ENCODE results near the gene COMMD7. TPM values are rescaled to one million over a fixed set of nuclear protein-coding genes. Genes with fewer than 3 reads are reported as not detected.

The COMMD7 gene
- 35.6 and 49.7 TPM in 2 replicates for polyA plus RNA-seq
- 22.4 and 27.6 TPM in 2 replicates for polyA minus RNA-seq

DNA sequence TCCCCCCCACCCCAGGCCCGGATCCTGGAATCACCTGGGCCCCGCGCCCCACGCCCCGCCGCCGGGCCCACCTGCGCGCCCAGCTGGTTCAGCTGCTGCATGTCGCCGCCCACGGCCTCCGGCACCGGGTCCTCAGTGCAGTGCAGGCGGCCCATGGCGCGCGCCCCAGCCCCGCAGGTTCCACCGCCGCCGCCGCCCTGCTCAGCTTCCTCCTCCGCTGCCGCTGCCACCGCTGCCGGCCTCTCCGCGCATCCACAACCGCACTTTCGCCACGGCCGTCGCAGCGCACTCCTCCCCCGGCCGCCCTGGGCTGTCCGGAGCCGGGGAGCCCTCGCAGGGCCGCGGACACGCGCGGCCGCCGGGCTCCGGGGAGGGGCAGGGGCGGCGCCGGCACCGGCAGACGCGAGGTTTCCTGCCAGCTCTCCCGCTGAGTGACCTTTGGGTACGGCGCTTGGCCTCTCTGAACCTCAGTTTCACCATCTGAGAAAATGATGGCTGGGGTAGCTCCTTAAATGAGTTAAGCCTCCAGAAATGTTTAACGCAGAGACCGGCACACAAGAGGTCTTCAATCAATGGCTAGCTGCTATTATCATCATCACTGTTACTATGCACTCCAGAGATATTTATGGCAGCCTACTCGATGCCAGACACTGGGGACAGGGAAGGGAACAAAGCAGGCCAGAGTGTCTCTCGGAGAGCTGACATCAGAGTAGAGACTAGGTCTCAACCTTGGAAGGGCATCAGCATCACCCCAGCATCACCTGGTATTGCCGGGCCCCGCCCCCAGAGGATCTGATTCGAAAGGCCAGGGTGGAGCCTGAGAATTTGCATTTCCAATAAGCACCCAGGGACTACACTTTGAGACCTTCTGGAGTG lies at the start of gene COMMD7:
TSS of gene COMMD7 (minus strand) at position 231 of the 876 bp plus-strand sequence. CDS start at position 155, 76 bp downstream.
- no peaks in the 10 kb centered on the region for H3K27me3 ChIP-seq (ENCODE audit: insufficient read depth, low read depth, low read length)
- H3K9ac ChIP-seq (ENCODE audit: low read length), result peak within 1 kb of the TSS; percentile 81
- no peaks in the 10 kb centered on the region for H3K36me3 ChIP-seq (ENCODE audit: insufficient read depth, low read length)
- no peaks in the 10 kb centered on the region for H4K20me1 ChIP-seq (ENCODE audit: insufficient read depth)
- H3F3A ChIP-seq (ENCODE audit: insufficient read depth, low read length, poor library complexity, severe bottlenecking), result no peaks in the 10 kb centered on the region
- H2AFZ ChIP-seq (ENCODE audit: low read depth, low read length), result peak within 1 kb of the TSS; percentile 96
- H3K27ac ChIP-seq (ENCODE audit: low read length), result peak within 1 kb of the TSS; percentile 76
- H3K4me3 ChIP-seq (ENCODE audit: low read length), result peak within 1 kb of the TSS; percentile 74
- H3K9me2 ChIP-seq (ENCODE audit: insufficient read depth, low read length), result no peaks in the 10 kb centered on the region
- peaks cover 5% of the 10 kb centered on the region for H3K79me2 ChIP-seq (replicated peaks; ENCODE audit: insufficient read depth, low read length)
- H3K9me3 ChIP-seq (ENCODE audit: low read length), result no peaks in the 10 kb centered on the region
- H3K4me2 ChIP-seq (ENCODE audit: low read length), result peak within 1 kb of the TSS; percentile 88
- peak; percentile 11 for TF ChIP-seq SMC3 (conservative IDR thresholded peaks at IDR 0.05; ENCODE audit: poor library complexity)
- peak; percentile 53 for TF ChIP-seq MXI1 (conservative IDR thresholded peaks at IDR 0.05; ENCODE audit: poor library complexity, severe bottlenecking)
- peak; percentile 21 for TF ChIP-seq RAD21 (conservative IDR thresholded peaks at IDR 0.05)
- peak; percentile 80 for TF ChIP-seq POLR2AphosphoS5 (IDR thresholded peaks at IDR 0.05)
- no peak for TF ChIP-seq EZH2 (IDR thresholded peaks at IDR 0.05; ENCODE audit: borderline replicate concordance, insufficient read depth, low read length, poor library complexity, severe bottlenecking)
- peak; percentile 44 for TF ChIP-seq EP300 (conservative IDR thresholded peaks at IDR 0.05; ENCODE audit: poor library complexity, severe bottlenecking)
- TF ChIP-seq, protein P1, sequence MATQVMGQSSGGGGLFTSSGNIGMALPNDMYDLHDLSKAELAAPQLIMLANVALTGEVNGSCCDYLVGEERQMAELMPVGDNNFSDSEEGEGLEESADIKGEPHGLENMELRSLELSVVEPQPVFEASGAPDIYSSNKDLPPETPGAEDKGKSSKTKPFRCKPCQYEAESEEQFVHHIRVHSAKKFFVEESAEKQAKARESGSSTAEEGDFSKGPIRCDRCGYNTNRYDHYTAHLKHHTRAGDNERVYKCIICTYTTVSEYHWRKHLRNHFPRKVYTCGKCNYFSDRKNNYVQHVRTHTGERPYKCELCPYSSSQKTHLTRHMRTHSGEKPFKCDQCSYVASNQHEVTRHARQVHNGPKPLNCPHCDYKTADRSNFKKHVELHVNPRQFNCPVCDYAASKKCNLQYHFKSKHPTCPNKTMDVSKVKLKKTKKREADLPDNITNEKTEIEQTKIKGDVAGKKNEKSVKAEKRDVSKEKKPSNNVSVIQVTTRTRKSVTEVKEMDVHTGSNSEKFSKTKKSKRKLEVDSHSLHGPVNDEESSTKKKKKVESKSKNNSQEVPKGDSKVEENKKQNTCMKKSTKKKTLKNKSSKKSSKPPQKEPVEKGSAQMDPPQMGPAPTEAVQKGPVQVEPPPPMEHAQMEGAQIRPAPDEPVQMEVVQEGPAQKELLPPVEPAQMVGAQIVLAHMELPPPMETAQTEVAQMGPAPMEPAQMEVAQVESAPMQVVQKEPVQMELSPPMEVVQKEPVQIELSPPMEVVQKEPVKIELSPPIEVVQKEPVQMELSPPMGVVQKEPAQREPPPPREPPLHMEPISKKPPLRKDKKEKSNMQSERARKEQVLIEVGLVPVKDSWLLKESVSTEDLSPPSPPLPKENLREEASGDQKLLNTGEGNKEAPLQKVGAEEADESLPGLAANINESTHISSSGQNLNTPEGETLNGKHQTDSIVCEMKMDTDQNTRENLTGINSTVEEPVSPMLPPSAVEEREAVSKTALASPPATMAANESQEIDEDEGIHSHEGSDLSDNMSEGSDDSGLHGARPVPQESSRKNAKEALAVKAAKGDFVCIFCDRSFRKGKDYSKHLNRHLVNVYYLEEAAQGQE (IDR thresholded peaks at IDR 0.05; ENCODE audit: borderline replicate concordance), result peak; percentile 46
- peak; percentile 42 for TF ChIP-seq TAF1 (IDR thresholded peaks at IDR 0.05; ENCODE audit: low read depth)
- TF ChIP-seq, protein P2, sequence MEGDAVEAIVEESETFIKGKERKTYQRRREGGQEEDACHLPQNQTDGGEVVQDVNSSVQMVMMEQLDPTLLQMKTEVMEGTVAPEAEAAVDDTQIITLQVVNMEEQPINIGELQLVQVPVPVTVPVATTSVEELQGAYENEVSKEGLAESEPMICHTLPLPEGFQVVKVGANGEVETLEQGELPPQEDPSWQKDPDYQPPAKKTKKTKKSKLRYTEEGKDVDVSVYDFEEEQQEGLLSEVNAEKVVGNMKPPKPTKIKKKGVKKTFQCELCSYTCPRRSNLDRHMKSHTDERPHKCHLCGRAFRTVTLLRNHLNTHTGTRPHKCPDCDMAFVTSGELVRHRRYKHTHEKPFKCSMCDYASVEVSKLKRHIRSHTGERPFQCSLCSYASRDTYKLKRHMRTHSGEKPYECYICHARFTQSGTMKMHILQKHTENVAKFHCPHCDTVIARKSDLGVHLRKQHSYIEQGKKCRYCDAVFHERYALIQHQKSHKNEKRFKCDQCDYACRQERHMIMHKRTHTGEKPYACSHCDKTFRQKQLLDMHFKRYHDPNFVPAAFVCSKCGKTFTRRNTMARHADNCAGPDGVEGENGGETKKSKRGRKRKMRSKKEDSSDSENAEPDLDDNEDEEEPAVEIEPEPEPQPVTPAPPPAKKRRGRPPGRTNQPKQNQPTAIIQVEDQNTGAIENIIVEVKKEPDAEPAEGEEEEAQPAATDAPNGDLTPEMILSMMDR (IDR thresholded peaks at IDR 0.05; ENCODE audit: poor library complexity, severe bottlenecking), result no peak

DNA sequence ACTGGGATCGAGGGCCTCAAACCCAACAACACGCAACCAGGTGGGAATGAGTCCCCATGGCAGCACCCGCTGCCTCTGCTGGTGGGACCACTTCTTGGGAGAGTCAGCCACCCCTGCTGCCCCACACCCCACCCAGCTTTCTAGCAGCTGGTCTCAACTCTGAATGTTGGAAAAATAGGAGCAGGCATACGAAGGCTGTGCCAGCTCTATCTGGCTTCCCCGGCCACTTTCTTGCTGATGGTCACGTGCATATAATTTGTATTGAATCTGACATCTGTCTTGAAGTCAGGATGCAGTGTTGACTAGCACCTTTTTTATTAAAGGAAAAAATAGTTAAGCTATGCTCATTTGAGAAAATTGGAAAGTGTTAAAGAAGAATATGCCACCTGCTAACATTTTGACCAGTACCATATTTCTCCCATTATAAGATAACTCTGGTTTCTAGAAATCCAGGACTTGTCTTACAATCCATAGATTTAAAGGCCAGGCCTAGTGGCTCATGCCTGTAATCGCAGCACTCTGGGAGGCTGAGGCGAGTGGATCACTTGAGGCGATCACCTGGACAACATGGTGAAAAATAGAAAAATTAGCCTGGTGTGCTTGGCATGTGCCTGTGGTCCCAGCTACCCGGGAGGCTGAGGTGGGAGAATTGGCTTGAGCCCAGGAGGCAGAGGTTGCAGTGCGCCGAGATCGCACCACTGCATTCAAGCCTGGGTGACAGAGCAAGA lies 49.6 kb upstream of the COMMD7 start:
- H3K9ac ChIP-seq (ENCODE audit: low read length), result no peak overlapping the region
- no peaks in the 10 kb centered on the region for H3F3A ChIP-seq (ENCODE audit: insufficient read depth, low read length, poor library complexity, severe bottlenecking)
- no peaks in the 10 kb centered on the region for H3K27me3 ChIP-seq (ENCODE audit: insufficient read depth, low read depth, low read length)
- no peaks in the 10 kb centered on the region for H3K9me3 ChIP-seq (ENCODE audit: low read length)
- H2AFZ ChIP-seq (ENCODE audit: low read depth, low read length), result no peak overlapping the region
- H3K4me2 ChIP-seq (ENCODE audit: low read length), result no peak overlapping the region
- no peaks in the 10 kb centered on the region for H3K36me3 ChIP-seq (ENCODE audit: insufficient read depth, low read length)
- no peak overlapping the region for H3K4me3 ChIP-seq (ENCODE audit: low read length)
- TF ChIP-seq POLR2AphosphoS5 (IDR thresholded peaks at IDR 0.05), result no peak
- TF ChIP-seq, protein P2 (IDR thresholded peaks at IDR 0.05; ENCODE audit: poor library complexity, severe bottlenecking), result no peak
- TF ChIP-seq, protein P1 (IDR thresholded peaks at IDR 0.05; ENCODE audit: borderline replicate concordance), result no peak
- no peak for TF ChIP-seq EZH2 (IDR thresholded peaks at IDR 0.05; ENCODE audit: borderline replicate concordance, insufficient read depth, low read length, poor library complexity, severe bottlenecking)
- TF ChIP-seq RAD21 (conservative IDR thresholded peaks at IDR 0.05), result no peak
- no peak for TF ChIP-seq SMC3 (conservative IDR thresholded peaks at IDR 0.05; ENCODE audit: poor library complexity)
- no peak for TF ChIP-seq MXI1 (conservative IDR thresholded peaks at IDR 0.05; ENCODE audit: poor library complexity, severe bottlenecking)
- TF ChIP-seq EP300 (conservative IDR thresholded peaks at IDR 0.05; ENCODE audit: poor library complexity, severe bottlenecking), result no peak
- TF ChIP-seq TAF1 (IDR thresholded peaks at IDR 0.05; ENCODE audit: low read depth), result no peak
- H3K9me2 ChIP-seq (ENCODE audit: insufficient read depth, low read length), result no peaks in the 10 kb centered on the region
- H4K20me1 ChIP-seq (ENCODE audit: insufficient read depth), result no peaks in the 10 kb centered on the region
- no peaks in the 10 kb centered on the region for H3K79me2 ChIP-seq (replicated peaks; ENCODE audit: insufficient read depth, low read length)
- H3K27ac ChIP-seq (ENCODE audit: low read length), result no peak overlapping the region

Data from neural cell (in vitro differentiated cells).